K562 (cell line): Measurements from ENCODE around the gene TSKS. TPM values are rescaled to one million over a fixed set of nuclear protein-coding genes. Genes with fewer than 3 reads are reported as not detected.

ENCODE experiments used
- ATAC-seq: fragments of 200-7000 bp; cut with Tn5 transposase; 3 replicates; pipeline ENCODE4 v1.9.1; 2020; ENCODE audit warnings: moderate library complexity
- BruUV-seq: library from RNA; stranded (reverse); fragments of 400-500 nt; replicated peaks from 2 replicates; lab custom pipeline; 2021; lab: Mats Ljungman, UMichigan
- CTCF ChIA-PET: fragments of 300-600 bp; formaldehyde crosslinking; extraction: SDS; loops from one replicate; lab custom pipeline; 2021; ENCODE audit warnings: low intra/inter-chr PET ratio; lab: Yijun Ruan, JAX
- POLR2A ChIA-PET: fragments of 300-600, 350-650 bp; sonication (Branson Sonifier 250); formaldehyde crosslinking; extraction: SDS; loops from one replicate; lab custom pipeline; 2021; ENCODE audit warnings: antibody characterized with exemption, inconsistent platforms; lab: Yijun Ruan, JAX
- DNase-seq, 4 experiments: peaks; one replicate each; pipeline versions ENCODE4 v3.0.0 to v3.0.0-alpha.2; 2011 to 2018; ENCODE audit warnings: low spot score in 3 of 4, mixed read lengths in 3 of 4; ENCODE audit errors: extremely low read depth in 1 of 4
- FAIRE-seq: peaks from 2 replicates; lab custom pipeline; 2011; peaks lifted over from hg19 to GRCh38; lab: Jason Lieb, UNC
- H2AFZ ChIP-seq: 2 replicates; pipeline ENCODE4 v1.6.0; 2011; ENCODE audit warnings: low read depth, low read length, control low read depth, inconsistent platforms
- H3K27ac ChIP-seq: fragments of 200-600 bp; 3 replicates; pipeline ENCODE4 v1.8.0; 2011; ENCODE audit warnings: low read depth, mild to moderate bottlenecking, control low read depth, inconsistent platforms, low read length, moderate library complexity, mixed read lengths; ENCODE audit errors: extremely low read depth
- H3K27me3 ChIP-seq, 2 experiments: fragments of 300-600 bp in 1 of 2; 2 replicates in 1 of 2; 3 replicates in 1 of 2; pipeline versions ENCODE4 v1.6.0 to v1.8.0; 2011; ENCODE audit warnings: inconsistent platforms in 2 of 2, low read length in 2 of 2, mild to moderate bottlenecking in 1 of 2, mixed read lengths in 1 of 2, moderate library complexity in 1 of 2; ENCODE audit not compliant: control insufficient read depth in 2 of 2, insufficient read depth in 2 of 2
- H3K36me3 ChIP-seq: fragments of 300-600 bp; 3 replicates; pipeline ENCODE4 v1.8.0; 2011; ENCODE audit warnings: mild to moderate bottlenecking, low read length, inconsistent platforms; ENCODE audit not compliant: control insufficient read depth, insufficient read depth
- H3K4me1 ChIP-seq, 2 experiments: fragments of 200-600 bp in 1 of 2; replicated peaks in 1 of 2; 2 replicates in 1 of 2; 3 replicates in 1 of 2; pipeline versions ENCODE4 v1.5.1 to v1.8.0; 2011; ENCODE audit warnings: inconsistent platforms in 2 of 2, low read length in 2 of 2, mild to moderate bottlenecking in 1 of 2, mixed read lengths in 1 of 2, moderate library complexity in 1 of 2; ENCODE audit not compliant: control insufficient read depth in 2 of 2, insufficient read depth in 2 of 2
- H3K4me2 ChIP-seq: 2 replicates; pipeline ENCODE4 v1.6.1; 2011; ENCODE audit warnings: low read length, control low read depth, inconsistent platforms, mixed read lengths; ENCODE audit not compliant: insufficient read depth
- H3K4me3 ChIP-seq: fragments of 200-600 bp; sonication (generic), shearing (Covaris generic); 2 replicates; pipeline ENCODE4 v1.5.1; 2016; ENCODE audit warnings: control low read depth, inconsistent platforms
- H3K79me2 ChIP-seq: fragments of 200-600 bp; 3 replicates; pipeline ENCODE4 v1.8.0; 2011; ENCODE audit warnings: low read length, inconsistent platforms; ENCODE audit not compliant: control insufficient read depth, insufficient read depth
- H3K9ac ChIP-seq, 2 experiments: 2 replicates each; pipeline versions ENCODE4 v1.6.0 to v1.6.1; 2011; ENCODE audit warnings: low read depth in 2 of 2, low read length in 2 of 2, control low read depth in 1 of 2, inconsistent platforms in 1 of 2, mild to moderate bottlenecking in 1 of 2, mixed read lengths in 1 of 2; ENCODE audit not compliant: insufficient read depth in 1 of 2
- H3K9me1 ChIP-seq: one replicate; pipeline ENCODE4 v1.6.0; 2011; ENCODE audit warnings: inconsistent platforms, mild to moderate bottlenecking, low read length, moderate library complexity; ENCODE audit not compliant: control insufficient read depth, insufficient read depth
- H3K9me3 ChIP-seq: replicated peaks from 2 replicates; pipeline ENCODE4 v1.5.1; 2011; ENCODE audit warnings: low read depth, low read length, inconsistent platforms; ENCODE audit not compliant: control insufficient read depth, insufficient read depth
- H4K20me1 ChIP-seq: replicated peaks from 2 replicates; pipeline ENCODE4 v1.6.1; 2011; ENCODE audit warnings: low read length, inconsistent platforms, mixed read lengths; ENCODE audit not compliant: control insufficient read depth, insufficient read depth
- BHLHE40 ChIP-seq: IDR thresholded peaks from 2 replicates; pipeline ENCODE4 v1.6.1; 2011; ENCODE audit warnings: low read length, improper control_type of control experiment
- CBFA2T3 ChIP-seq: fragments of 450-650 bp; IDR thresholded peaks from 2 replicates; pipeline ENCODE4 v1.6.1; 2017
- EP300 ChIP-seq: IDR thresholded peaks from 2 replicates; pipeline ENCODE4 v1.6.1; 2012; ENCODE audit warnings: low read length, improper control_type of control experiment
- ESRRA ChIP-seq: fragments of 450-650 bp; IDR thresholded peaks from 2 replicates; pipeline ENCODE4 v1.6.1; 2014; ENCODE audit warnings: low read depth, mild to moderate bottlenecking, moderate library complexity, borderline replicate concordance
- ETV5 ChIP-seq: sonication (generic); formaldehyde crosslinking; IDR thresholded peaks from 2 replicates; pipeline ENCODE4 v1.4.0; 2020; ENCODE audit warnings: low read depth, mild to moderate bottlenecking, missing genetic modification reagents
- MAZ ChIP-seq, 2 experiments: fragments of 450-650 bp in 1 of 2; sonication (generic) in 1 of 2; formaldehyde crosslinking; IDR thresholded peaks in 1 of 2; conservative IDR thresholded peaks in 1 of 2; 2 replicates each; pipeline versions ENCODE4 v1.4.0 to v1.5.0; 2020; ENCODE audit warnings: mild to moderate bottlenecking in 1 of 2, missing genetic modification reagents in 1 of 2
- NFRKB ChIP-seq: fragments of 450-650 bp; IDR thresholded peaks from 2 replicates; pipeline ENCODE4 v1.6.1; 2016; ENCODE audit warnings: low read depth
- NR2C1 ChIP-seq, 2 experiments: fragments of 450-650 bp; IDR thresholded peaks; 2 replicates each; pipeline ENCODE4 v1.6.1; 2017; ENCODE audit warnings: mild to moderate bottlenecking in 2 of 2, antibody characterized with exemption in 1 of 2, inconsistent platforms in 1 of 2, missing compliant biosample characterization in 1 of 2, missing genetic modification characterization in 1 of 2
- NR2C2 ChIP-seq, 2 experiments: fragments of 200-800 bp in 1 of 2; sonication (Bioruptor generic) in 1 of 2; sonication (generic) in 1 of 2; formaldehyde crosslinking in 1 of 2; IDR thresholded peaks; 2 replicates each; pipeline versions ENCODE4 v1.6.1 to v1.8.0; 2016 to 2022; ENCODE audit warnings: mild to moderate bottlenecking in 1 of 2, missing compliant biosample characterization in 1 of 2, missing genetic modification characterization in 1 of 2, missing genetic modification reagents in 1 of 2
- TAF1 ChIP-seq: IDR thresholded peaks from 2 replicates; pipeline ENCODE4 v1.6.1; 2011; ENCODE audit warnings: mild to moderate bottlenecking, low read length, moderate library complexity; ENCODE audit not compliant: insufficient read depth, control insufficient read depth, severe bottlenecking; ENCODE audit errors: extremely low read depth
- WGBS: fragments of 100-300 bp; shearing (Covaris generic); methylation state at CpG from one replicate; pipeline ENCODE4 v1.1.6; 2016; ENCODE audit warnings: low coverage, mixed read lengths; ENCODE audit not compliant: insufficient coverage; ENCODE audit errors: missing lambda C conversion rate; 5-methylcytosine and 5-hydroxymethylcytosine counted together
- in situ Hi-C: fragments of 300-500 bp; cut with MboI; formaldehyde crosslinking; loops from 4 replicates; pipeline ENCODE4 v1.15.0; 2018; ENCODE audit warnings: inconsistent platforms, mixed read lengths
- intact Hi-C: fragments of 100-400 bp; cut with micrococcal nuclease; formaldehyde crosslinking; loops from 2 replicates; pipeline ENCODE4 v1.14.2; 2022
- polyA plus RNA-seq, 8 experiments: library from polyadenylated mRNA; depleted of rRNA in 4 of 8; stranded (reverse) in 5 of 8; unstranded in 3 of 8; fragments of >200 nt; fragmentation: Nextera tagmentation in 2 of 8; fragmentation: Illumina TruSeq in 1 of 8; extraction: Ambion mirVana in 2 of 8; extraction: Trizol in 1 of 8; gene quantifications; 2 replicates each; pipeline versions ENCODE4 v1.2.1 to v1.2.3, GENCODE V29; 2011 to 2014; ENCODE audit warnings: inconsistent platforms in 1 of 8, missing spikeins in 1 of 8
- total RNA-seq, 7 experiments: library from RNA; depleted of rRNA in 6 of 7; stranded (reverse); fragments of >200 nt in 6 of 7; fragmentation: Illumina TruSeq in 2 of 7; extraction: Trizol in 2 of 7; gene quantifications; 2 replicates each; pipeline versions ENCODE4 v1.2.1 to v1.2.3, GENCODE V29; 2011 to 2021; ENCODE audit warnings: low replicate concordance in 1 of 7
- TF ChIP-seq, protein P1 (sequence below), 2 experiments: fragments of 450-650 bp; formaldehyde crosslinking in 1 of 2; IDR thresholded peaks; 2 replicates each; pipeline versions ENCODE4 v1.4.0 to v1.6.1; 2014 to 2020; ENCODE audit warnings: mild to moderate bottlenecking in 2 of 2, borderline replicate concordance in 1 of 2, low read depth in 1 of 2

The TSKS gene
- total and polyA plus RNA-seq, 9 of the 15 experiments (the other 6 are each of a cell fraction or from before 2014, with no cell fraction given): 0.14 to 4.5 (median 0.80) TPM

DNA sequence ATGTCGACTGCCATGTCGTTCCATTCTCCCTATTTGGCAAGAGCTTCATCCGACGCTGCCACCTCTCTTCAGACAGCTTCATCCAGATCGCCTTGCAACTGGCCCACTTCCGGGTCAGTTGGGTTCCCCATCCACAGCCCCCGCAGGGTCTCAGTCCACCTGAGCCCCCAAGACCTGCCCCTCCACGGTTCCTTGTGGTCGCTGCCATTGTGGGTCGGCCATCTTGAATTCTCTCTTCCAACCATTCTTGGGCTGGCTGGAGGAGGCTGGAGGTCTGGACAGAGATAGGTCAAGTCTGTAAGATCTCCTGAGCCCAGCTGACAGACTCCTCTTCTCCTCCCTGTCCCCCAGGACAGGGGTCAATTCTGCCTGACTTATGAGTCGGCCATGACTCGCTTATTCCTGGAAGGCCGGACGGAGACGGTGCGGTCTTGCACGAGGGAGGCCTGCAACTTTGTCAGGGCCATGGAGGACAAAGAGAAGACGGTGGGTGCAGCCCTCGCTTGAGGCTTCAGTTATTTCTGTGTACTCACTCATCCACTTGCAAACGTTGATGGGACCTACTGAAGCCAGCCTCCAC, 52.6 kb downstream of the TSKS start (continued):
- TF ChIP-seq EP300 (peak; percentile 8; the same call in 1 of the 2 replicates), ETV5 (CRISPR knock-in tag) (peak; percentile 35; the same call in 1 of the 2 replicates), MAZ (CRISPR knock-in tag; conservative IDR thresholded peaks at IDR 0.05 in 1 of 2, IDR thresholded peaks at IDR 0.05 in 1 of 2) (no peak), BHLHE40 (peak; percentile 25; the same call in 1 of the 2 replicates), ESRRA (no peak), CBFA2T3 (peak; percentile 34), NFRKB (peak; percentile 57; the same call in 1 of the 2 replicates), NR2C1 (IDR thresholded peaks at IDR 0.05) (no peak), NR2C1 (tag; IDR thresholded peaks at IDR 0.05) (0 out of 2 replicates have a peak, but pooled peaks have one; percentile 45)

DNA sequence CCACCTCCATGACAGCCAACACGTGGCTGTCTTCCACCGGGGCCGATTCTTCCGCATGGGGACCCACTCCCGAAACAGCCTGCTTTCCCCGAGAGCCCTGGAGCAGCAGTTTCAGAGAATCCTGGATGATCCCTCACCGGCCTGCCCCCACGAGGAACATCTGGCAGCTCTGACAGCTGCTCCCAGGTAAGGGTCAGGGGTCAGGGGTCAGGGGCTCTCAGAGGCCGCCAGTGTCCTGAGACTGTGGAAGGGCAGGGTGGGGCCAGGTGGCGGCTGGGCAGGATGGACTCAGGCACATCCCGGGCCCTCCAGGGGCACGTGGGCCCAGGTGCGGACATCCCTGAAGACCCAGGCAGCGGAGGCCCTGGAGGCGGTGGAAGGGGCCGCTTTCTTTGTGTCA, 57.2 kb downstream of the TSKS start:
- H3K79me2 ChIP-seq: no peaks in the 10 kb centered on the region
- H3K4me2 ChIP-seq: no peak overlapping the region
- ChIA-PET POLR2A (no interaction called here), CTCF (no interaction called here)
- H4K20me1 ChIP-seq: no peaks in the 10 kb centered on the region
- FAIRE-seq: no peak
- H3K4me3 ChIP-seq: no peak overlapping the region
- no peaks in the 10 kb centered on the region for H3K9me3 ChIP-seq
- H3K27ac ChIP-seq: no peak overlapping the region
- in situ Hi-C loops: no loop called here
- no peaks in the 10 kb centered on the region for H3K9me1 ChIP-seq
- no peaks in the 10 kb centered on the region for H3K27me3 ChIP-seq
- peak overlapping the region in 1 of 2 experiments; percentile 10; a peak in 1 of 4 replicates for H3K9ac ChIP-seq
- 74% methylated on average over 16 of the region's 16 CpGs for WGBS
- no TSS peak for BruUV-seq
- intact Hi-C loops: no loop called here
- no peak for DNase-seq
- H2AFZ ChIP-seq: no peak overlapping the region
- no peaks in the 10 kb centered on the region for H3K36me3 ChIP-seq
- H3K4me1 ChIP-seq: peaks cover 9 to 25% of the 10 kb centered on the region in 2 experiments; a peak in 4 of 5 replicates
- no peak for ATAC-seq
- TF ChIP-seq, protein P1, sequence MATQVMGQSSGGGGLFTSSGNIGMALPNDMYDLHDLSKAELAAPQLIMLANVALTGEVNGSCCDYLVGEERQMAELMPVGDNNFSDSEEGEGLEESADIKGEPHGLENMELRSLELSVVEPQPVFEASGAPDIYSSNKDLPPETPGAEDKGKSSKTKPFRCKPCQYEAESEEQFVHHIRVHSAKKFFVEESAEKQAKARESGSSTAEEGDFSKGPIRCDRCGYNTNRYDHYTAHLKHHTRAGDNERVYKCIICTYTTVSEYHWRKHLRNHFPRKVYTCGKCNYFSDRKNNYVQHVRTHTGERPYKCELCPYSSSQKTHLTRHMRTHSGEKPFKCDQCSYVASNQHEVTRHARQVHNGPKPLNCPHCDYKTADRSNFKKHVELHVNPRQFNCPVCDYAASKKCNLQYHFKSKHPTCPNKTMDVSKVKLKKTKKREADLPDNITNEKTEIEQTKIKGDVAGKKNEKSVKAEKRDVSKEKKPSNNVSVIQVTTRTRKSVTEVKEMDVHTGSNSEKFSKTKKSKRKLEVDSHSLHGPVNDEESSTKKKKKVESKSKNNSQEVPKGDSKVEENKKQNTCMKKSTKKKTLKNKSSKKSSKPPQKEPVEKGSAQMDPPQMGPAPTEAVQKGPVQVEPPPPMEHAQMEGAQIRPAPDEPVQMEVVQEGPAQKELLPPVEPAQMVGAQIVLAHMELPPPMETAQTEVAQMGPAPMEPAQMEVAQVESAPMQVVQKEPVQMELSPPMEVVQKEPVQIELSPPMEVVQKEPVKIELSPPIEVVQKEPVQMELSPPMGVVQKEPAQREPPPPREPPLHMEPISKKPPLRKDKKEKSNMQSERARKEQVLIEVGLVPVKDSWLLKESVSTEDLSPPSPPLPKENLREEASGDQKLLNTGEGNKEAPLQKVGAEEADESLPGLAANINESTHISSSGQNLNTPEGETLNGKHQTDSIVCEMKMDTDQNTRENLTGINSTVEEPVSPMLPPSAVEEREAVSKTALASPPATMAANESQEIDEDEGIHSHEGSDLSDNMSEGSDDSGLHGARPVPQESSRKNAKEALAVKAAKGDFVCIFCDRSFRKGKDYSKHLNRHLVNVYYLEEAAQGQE (IDR thresholded peaks at IDR 0.05; ENCODE audit: borderline replicate concordance): no peak
- TF ChIP-seq, protein P1 (CRISPR knock-in tag; IDR thresholded peaks at IDR 0.05; ENCODE audit: low read depth): no peak
- TF ChIP-seq NR2C2 (CRISPR knock-in tag; IDR thresholded peaks at IDR 0.05) (no peak), NR2C2 (tag; IDR thresholded peaks at IDR 0.05) (peak; percentile 58; the same call in 1 of the 2 replicates), TAF1 (no peak), NR2C1 (IDR thresholded peaks at IDR 0.05) (peak; percentile 87), NR2C1 (tag; IDR thresholded peaks at IDR 0.05) (peak; percentile 80)
